Right atrium auricular region (tissue), 2 donors: ENCODE results near the gene RBL2. TPM values are rescaled to one million over a fixed set of nuclear protein-coding genes. Genes with fewer than 3 reads are reported as not detected.
"Not testable (repeated sequence)": the region's sequence is repeated elsewhere in the genome, so short reads cannot be mapped to it uniquely, and the experiment has no call there.

ENCODE experiments used
- DNase-seq: peaks from one replicate; pipeline ENCODE4 v3.0.0-alpha.2; 2019; ENCODE audit warnings: low spot score
- H3K27ac ChIP-seq, 2 donors: fragments of 200-600 bp; sonication (generic); 1 replicate in 1 of 2; 2 replicates in 1 of 2; pipeline ENCODE4 v1.5.1; 2016 to 2019
- H3K27me3 ChIP-seq, 2 donors: fragments of 200-600 bp; sonication (generic); one replicate each; pipeline versions ENCODE4 v1.5.1 to v1.6.0; 2017 to 2019
- H3K36me3 ChIP-seq: fragments of 200-600 bp; sonication (generic); one replicate; pipeline ENCODE4 v1.5.1; 2016
- H3K4me1 ChIP-seq, 2 donors: fragments of 200-600 bp; sonication (generic); one replicate each; pipeline versions ENCODE4 v1.5.1 to v1.6.0; 2017 to 2019
- H3K4me3 ChIP-seq, 2 donors: fragments of 200-600 bp; sonication (generic); 1 replicate in 1 of 2; 2 replicates in 1 of 2; pipeline ENCODE4 v1.5.1; 2017 to 2019; ENCODE audit warnings: mild to moderate bottlenecking in 1 of 2, moderate library complexity in 1 of 2
- H3K9me3 ChIP-seq, 2 donors: fragments of 200-600 bp; sonication (generic); one replicate each; pipeline ENCODE4 v1.5.1; 2019
- total RNA-seq, 2 donors: library from RNA; depleted of rRNA; stranded (reverse); fragments of >200 nt; gene quantifications; one replicate each; pipeline ENCODE4 v1.1.0, GENCODE V29; 2016
- TF ChIP-seq, protein P1 (sequence below), 2 donors: fragments of 200-600 bp; sonication (generic); IDR thresholded peaks; one replicate each; pipeline ENCODE4 v1.5.1; 2019; ENCODE audit warnings: antibody characterized with exemption in 2 of 2

Gene RBL2
- total RNA-seq, 2 donors from 2014 or later = 40.8 to 44.1 TPM

DNA sequence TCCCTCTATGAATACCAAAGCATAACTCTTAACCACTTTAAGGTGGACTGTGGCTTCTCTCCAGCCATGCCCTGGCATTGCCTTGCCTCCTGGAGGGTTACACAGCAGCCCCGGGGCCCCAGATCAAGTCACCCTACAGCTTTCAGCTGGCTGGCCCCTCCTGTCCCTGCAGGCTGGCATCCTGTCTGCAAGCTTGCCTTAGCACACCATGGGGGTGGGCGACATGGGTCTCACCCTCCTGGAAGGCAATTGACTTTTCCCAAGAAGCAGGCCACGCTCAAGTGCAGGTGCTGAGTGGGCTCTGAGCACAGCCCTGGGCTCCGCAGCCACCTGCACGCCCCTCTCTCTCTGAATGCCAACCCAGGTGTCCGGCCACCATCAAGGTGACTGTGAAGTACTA is 94.5 kb downstream of the RBL2 start:
- TF ChIP-seq, protein P1, sequence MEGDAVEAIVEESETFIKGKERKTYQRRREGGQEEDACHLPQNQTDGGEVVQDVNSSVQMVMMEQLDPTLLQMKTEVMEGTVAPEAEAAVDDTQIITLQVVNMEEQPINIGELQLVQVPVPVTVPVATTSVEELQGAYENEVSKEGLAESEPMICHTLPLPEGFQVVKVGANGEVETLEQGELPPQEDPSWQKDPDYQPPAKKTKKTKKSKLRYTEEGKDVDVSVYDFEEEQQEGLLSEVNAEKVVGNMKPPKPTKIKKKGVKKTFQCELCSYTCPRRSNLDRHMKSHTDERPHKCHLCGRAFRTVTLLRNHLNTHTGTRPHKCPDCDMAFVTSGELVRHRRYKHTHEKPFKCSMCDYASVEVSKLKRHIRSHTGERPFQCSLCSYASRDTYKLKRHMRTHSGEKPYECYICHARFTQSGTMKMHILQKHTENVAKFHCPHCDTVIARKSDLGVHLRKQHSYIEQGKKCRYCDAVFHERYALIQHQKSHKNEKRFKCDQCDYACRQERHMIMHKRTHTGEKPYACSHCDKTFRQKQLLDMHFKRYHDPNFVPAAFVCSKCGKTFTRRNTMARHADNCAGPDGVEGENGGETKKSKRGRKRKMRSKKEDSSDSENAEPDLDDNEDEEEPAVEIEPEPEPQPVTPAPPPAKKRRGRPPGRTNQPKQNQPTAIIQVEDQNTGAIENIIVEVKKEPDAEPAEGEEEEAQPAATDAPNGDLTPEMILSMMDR (IDR thresholded peaks at IDR 0.05) = no peak
- Histone ChIP-seq H3K9me3 (no peaks in the 10 kb centered on the region), H3K36me3 (no peaks in the 10 kb centered on the region), H3K4me3 (no peak overlapping the region), H3K4me1 (no peaks in the 10 kb centered on the region), H3K27ac (no peak overlapping the region), H3K27me3 (no peaks in the 10 kb centered on the region)
- DNase-seq = no peak

DNA sequence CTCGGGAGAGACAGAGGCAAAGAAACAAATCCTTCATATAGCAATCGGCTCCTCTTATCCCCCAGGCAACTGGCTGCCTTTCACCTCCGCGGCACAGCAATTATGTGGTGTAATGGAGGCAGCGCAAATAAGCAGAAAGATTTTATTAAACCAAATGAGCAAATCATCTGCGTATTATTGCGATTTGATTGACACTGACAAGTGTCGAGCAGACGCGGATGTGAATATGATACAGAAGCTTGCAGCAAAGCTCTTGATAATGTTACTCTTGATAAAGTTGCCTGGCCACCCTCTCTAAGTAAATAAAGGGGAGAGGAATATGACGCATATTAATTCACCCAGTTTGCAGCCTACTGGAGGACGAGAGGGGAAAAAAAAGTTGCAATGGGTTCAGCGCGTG is 95.2 kb downstream of the RBL2 start:
- Histone ChIP-seq H3K4me3 (no peak overlapping the region), H3K4me1 (no peaks in the 10 kb centered on the region), H3K9me3 (no peaks in the 10 kb centered on the region), H3K27ac (no peak overlapping the region), H3K36me3 (no peaks in the 10 kb centered on the region), H3K27me3 (no peaks in the 10 kb centered on the region)
- TF ChIP-seq, protein P1 (IDR thresholded peaks at IDR 0.05) = no peak
- no peak for DNase-seq

DNA sequence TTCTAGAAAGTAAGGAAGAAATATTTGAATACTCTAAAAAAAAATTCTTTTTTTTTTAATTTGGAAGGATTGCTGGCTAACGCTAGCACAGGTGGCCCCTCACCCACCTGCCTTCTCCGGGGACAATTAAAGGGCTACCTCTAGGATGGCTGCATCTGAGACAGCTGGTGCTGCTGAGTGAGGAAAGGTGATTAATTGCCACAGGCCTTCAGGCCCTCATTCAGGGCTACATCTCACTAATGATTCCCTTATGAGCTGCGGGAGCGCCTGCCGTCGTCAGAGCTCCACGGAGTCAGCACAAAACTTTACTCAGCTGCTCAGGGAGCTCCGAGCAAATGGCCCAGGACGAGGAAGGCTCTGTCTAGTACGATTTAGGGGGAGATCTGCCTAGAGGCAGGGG is 95.8 kb downstream of the RBL2 start:
- Histone ChIP-seq H3K36me3 (no peaks in the 10 kb centered on the region), H3K4me3 (no peak overlapping the region), H3K9me3 (no peaks in the 10 kb centered on the region), H3K27me3 (no peaks in the 10 kb centered on the region), H3K4me1 (no peaks in the 10 kb centered on the region), H3K27ac (no peak overlapping the region)
- no peak for DNase-seq
- TF ChIP-seq, protein P1 (IDR thresholded peaks at IDR 0.05) = no peak

DNA sequence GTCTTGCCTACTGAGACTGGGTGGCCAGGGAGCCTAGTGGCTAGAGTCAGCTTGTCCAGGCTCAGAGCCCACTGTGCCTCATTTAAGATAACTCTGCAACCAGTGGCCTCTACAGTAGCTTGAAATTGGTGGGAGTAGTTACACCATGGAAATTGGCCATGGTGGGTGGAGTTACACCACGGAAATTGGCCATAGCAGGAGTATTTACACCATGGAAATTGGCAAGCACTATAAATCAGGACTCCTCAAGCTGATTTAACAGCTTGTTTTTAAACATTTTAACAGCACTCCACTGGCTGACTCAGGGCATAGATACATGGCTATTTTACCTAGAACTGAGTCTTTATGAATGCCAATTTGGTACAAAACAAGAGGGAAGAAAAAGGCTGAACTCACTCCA is 96.5 kb downstream of the RBL2 start:
- H3K27me3 ChIP-seq = no peaks in the 10 kb centered on the region
- DNase-seq = no peak
- no peaks in the 10 kb centered on the region for H3K9me3 ChIP-seq
- no peak overlapping the region for H3K27ac ChIP-seq
- no peaks in the 10 kb centered on the region for H3K4me1 ChIP-seq
- no peak overlapping the region for H3K4me3 ChIP-seq
- TF ChIP-seq, protein P1 (IDR thresholded peaks at IDR 0.05) = no peak
- H3K36me3 ChIP-seq = no peaks in the 10 kb centered on the region

DNA sequence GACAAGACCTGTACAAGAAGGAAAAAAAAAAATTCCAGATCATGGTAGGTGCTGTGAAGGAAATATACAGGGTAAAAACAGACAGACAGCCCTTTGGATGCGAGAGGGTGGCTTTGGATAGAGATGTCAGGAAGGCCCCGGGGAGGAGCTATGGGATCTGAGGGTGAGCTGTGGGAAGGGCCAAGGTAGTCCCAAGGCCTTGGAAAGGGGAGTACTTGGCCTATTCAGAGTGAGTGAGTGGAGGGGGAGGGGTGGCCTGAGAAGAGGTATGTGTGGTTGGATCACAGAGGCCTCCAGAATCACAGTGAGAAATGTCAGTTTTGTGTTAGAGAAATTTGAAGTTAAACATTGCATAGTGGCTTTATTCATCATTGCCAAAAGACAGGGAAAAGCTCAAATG is 99.9 kb downstream of the RBL2 start:
- TF ChIP-seq, protein P1 (IDR thresholded peaks at IDR 0.05) = no peak
- DNase-seq = no peak
- Histone ChIP-seq H3K27ac (no peak overlapping the region), H3K27me3 (no peaks in the 10 kb centered on the region), H3K4me3 (no peak overlapping the region), H3K36me3 (no peaks in the 10 kb centered on the region), H3K4me1 (no peaks in the 10 kb centered on the region), H3K9me3 (no peaks in the 10 kb centered on the region)

DNA sequence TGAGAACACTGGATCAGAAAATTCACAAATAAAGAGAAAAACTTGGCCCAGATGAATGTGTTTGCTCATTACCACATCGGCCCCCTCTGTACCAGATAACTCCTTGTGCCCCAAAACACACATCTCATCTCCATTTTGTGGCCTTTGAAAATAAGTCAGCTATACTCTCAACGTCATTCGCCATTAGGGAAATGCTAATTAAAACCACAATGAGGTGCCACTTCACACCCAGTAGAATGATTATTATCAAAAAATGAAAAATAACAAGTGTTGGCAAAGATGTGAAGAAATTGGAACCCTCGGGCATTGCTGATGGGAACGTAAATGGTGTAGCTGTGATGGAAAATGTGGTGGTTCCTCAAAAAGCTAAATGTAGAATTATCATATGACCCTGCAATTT is 103.4 kb downstream of the RBL2 start:
- DNase-seq = no peak
- H3K4me1 ChIP-seq = no peaks in the 10 kb centered on the region
- TF ChIP-seq, protein P1 (IDR thresholded peaks at IDR 0.05) = no peak
- H3K36me3 ChIP-seq = no peaks in the 10 kb centered on the region
- no peak overlapping the region for H3K4me3 ChIP-seq
- no peaks in the 10 kb centered on the region for H3K27me3 ChIP-seq
- no peak overlapping the region for H3K27ac ChIP-seq
- H3K9me3 ChIP-seq = no peaks in the 10 kb centered on the region

DNA sequence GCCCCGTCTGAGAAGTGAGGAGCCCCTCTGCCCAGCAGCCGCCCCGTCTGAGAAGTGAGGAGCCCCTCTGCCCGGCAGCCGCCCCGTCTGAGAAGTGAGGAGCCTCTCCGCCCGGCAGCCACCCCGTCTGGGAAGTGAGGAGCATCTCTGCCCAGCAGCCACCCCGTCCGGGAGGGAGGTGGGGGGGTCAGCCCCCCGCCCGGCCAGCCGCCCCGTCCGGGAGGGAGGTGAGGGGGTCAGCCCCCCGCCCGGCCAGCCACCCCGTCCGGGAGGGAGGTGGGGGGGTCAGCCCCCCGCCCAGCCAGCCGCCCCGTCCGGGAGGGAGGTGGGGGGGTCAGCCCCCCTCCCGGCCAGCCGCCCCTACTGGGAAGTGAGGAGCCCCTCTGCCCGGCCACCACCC is 105.1 kb downstream of the RBL2 start:
- not testable (repeated sequence) for DNase-seq, H3K27me3 ChIP-seq, H3K27ac ChIP-seq, H3K9me3 ChIP-seq, H3K4me1 ChIP-seq, H3K4me3 ChIP-seq, H3K36me3 ChIP-seq

DNA sequence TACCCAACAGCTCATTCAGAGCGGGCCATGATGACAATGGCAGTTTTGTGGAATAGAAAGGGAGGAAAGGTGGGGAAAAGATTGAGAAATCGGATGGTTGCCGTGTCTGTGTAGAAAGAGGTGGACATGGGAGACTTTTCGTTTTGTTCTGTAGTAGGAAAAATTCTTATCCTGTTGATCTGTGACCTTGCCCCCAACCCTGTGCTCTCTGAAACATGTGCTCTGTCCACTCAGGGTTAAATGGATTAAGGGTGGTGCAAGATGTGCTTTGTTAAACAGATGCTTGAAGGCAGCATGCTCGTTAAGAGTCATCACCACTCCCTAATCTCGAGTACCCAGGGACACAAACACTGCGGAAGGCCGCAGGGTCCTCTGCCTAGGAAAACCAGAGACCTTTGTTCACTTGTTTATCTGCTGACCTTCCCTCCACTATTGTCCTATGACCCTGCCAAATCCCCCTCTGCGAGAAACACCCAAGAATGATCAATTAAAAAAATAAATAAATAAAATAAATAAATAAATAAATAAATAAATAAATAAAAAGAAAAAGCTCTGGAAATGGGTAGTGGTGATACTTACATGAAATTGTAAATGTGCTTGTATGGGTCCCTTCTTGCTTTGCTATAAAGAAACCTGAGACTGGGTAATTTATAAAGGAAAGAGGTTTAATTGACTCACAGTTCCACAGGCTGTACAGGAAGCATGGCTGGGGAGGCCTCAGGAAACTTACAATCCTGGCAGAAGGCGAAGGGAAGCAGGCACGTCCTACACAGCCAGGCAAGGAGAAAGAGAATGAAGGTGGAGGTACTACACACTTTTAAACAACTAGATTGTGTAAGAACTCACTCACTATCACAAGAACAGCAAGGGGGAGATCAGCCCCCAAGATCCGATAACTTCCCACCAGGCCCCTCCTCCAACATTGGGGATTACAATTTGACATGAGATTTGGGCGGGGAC is 105.8 kb downstream of the RBL2 start:
- not testable (repeated sequence) for H3K4me3 ChIP-seq, H3K27me3 ChIP-seq, H3K4me1 ChIP-seq, H3K36me3 ChIP-seq, DNase-seq, H3K9me3 ChIP-seq, H3K27ac ChIP-seq
